KG1 (cell line): ENCODE results near the gene AWAT1.
"Not testable (repeated sequence)": the region's sequence is repeated elsewhere in the genome, so short reads cannot be mapped to it uniquely, and the experiment has no call there.

Source experiments
- DNase-seq: peaks from one replicate; lab custom pipeline; 2025; lab: John Stamatoyannopoulos, UW

The AWAT1 gene

DNA sequence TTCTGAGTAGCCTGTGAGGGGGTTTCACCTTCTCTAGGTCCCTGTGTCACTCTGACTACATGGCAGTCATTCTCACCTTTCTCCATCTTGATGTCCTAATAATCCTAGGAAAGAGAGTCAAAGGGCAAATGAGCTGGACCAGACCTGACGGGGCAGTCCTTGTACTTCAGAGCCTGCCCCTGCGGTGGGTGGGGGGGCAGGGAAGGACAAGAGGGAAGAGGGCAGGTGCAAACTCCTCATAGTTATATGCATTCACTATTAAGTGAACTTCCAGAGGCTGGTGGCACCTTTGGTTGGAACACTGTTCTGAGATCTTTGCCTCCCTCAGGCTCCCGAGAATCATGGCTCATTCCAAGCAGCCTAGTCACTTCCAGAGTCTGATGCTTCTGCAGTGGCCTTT is at the start of gene AWAT1:
Gene AWAT1, plus strand, starts transcription at position 301 of the 400 bp plus-strand sequence. Its CDS starts 41 bp downstream, at position 342.
- DNase-seq = no peak

DNA sequence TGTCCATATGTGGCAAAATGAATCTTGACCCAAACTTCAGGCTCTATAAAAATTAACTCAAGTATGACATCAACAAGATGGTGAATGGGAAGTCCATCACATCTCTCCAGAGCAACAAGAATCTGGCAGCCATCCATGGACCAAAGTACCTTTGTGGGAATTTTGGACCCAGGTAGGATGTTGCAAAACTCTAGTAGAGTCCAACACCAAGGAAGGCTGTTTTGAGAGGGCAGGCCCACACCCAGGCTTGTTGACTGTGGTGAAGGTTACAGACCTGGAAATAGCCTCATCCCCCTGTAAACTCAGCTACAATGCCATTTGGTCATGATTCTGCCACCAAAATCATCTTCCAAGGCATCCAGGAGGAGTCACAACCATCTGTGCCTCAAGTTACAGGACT is 44.2 kb upstream of the AWAT1 start:
- no peak for DNase-seq

DNA sequence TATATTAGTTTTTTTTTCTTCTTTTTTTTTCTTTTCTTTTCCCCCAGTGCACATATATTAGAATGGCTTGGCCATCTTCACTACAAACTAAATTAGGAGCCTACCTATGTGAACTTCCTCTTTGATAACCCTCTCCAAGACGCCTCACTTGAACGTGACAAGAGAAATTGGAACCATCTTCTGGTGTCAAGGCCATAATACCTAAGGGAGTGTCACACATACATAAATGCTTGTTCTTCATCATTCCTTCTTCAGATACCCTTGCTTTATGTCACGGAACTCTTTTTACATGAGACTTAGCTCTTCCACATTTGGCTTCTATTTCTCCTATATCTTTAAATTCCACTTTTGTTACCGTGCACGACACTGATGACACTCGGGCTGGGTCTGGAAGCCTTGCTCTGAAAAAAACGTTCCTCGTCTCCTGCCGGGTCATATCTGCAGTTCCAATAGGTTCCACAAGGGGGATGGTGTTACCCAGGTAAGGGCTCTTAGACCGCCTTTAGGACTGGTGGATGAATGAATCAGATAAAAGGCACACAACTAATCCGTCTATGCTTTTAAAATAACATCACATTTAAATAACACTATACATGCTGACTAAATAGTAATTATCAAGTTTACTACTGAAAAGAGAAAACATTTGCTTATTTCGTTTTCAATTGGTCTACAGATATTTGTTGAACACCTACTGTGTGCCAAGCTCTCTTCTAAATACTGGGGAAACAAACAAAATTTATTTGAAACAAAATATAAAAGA is 37.3 kb upstream of the AWAT1 start:
- DNase-seq = no peak

DNA sequence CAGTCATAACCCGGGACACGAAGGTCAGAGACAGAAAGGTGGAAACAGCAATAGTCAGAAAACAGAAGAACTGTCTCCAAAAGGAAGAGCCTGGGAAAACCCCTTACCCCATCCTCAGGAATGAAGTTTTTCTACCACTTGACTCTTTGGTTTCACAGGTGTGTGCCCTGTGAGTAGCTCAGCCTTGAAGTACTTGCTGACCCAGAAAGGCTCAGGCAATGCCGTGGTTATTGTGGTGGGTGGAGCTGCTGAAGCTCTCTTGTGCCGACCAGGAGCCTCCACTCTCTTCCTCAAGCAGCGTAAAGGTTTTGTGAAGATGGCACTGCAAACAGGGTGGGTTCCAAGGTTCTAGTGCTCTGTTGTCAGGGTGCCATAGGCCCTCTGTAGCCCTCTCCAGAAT is 32.7 kb upstream of the AWAT1 start:
- DNase-seq = no peak

DNA sequence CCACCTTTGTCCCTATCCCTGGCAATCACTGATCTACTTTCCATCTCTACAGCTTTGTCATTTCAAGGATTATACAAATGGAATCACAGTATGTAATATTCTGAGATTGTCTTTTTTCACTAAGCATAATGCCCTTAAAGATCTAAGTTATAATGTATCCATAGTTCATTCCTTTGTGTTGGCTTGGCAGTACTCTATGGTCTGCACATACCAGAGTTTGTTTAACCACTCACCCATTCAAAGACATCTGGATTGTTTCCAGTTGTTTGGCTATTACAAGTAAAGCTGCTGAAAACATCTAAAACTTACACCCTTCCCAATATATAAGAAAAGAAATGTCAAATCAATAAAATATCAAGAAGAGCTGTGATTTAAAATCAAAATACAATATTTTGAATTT is 26.0 kb upstream of the AWAT1 start:
- DNase-seq = no peak

DNA sequence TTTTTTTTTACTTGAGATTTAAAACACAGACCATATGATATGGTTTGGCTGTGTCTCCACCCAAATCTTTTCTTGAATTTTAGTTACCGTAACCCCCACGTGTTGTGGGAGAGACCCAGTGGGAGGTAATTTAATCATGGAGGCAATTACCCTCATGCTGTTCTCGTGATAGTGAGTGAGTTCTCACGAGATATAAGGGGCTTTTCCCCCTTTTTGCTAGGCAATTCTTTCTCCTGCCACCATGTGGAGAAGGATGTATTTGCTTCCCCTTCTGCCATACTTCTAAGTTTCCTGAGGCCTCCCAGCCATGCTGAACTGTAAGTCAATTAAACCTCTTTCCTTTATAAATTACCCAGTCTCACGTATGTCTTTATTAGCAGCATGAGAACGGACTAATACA is 24.9 kb upstream of the AWAT1 start:
- not testable (repeated sequence) for DNase-seq

DNA sequence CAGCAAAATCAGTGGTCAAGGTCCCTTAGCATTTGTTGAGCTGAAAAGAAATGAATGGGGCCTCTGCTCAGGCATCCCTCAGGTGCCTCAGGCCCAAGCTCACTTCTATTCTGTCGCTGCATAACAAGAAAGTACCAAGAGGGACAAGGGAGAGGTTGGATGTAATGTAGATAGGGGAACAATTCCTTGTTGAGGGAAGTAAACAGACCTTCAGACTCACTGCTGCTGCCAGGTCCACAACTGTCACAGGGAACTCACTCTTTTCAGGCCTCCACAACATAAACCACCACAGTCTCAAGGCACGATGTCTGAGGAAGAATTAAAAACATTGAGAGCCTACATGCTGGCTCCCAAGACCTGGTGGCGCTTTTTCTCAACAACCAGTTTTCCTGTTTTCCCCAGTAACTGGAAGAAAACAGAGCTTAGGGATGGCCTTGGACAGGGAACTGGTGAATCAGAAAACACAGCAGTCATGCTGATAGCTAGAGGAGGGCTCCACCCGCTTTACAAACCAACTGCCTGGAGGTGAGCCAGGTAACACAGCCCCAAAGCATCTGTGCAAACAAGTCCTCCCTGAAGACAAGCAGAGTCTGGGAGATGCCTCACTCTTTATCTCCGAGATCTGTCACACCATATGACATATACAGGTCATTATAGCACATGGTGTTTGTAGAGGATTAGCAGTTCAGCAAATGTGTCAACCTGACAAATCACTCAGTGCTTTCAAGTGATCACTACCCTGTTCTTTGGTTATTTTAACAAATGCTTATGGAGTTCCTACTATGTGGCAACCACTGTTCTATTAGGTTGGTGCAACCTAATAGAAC is 14.3 kb upstream of the AWAT1 start:
- DNase-seq = no peak

DNA sequence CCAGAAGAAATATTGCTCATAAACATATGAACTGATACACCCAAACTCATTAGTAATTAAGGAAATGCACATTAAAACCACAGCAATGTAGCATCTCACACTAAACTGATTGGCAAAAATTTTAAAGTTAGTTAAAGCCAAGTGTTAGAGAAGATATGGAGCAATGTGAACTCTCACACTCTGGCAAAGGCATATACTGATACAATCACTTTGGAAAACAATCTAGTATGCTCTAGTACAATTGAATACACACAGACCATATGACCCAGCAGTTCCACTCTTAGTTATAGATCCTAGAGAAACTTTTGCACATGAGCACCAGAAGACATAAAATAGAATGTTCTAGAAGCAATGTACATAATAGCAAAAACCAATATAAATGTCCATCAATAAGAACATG is 8.4 kb upstream of the AWAT1 start:
- DNase-seq = no peak

DNA sequence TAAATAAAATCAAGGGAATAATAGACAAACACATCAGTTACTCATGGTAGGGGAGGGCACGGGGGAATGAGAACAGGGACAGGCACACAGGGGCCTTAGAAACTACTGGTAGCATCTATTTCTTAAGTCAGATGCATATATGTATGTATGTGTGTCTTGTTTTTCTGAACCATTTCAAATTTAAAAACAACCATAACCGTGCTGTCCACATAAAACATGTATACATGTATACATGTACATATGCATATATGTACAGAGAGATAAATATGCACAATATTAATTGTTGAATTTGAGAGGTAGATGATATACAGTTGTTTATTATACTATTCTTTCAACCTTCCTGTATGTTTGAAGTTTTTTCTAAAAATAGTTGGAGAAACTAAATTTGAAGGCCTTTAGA is 7.8 kb upstream of the AWAT1 start:
- no peak for DNase-seq

DNA sequence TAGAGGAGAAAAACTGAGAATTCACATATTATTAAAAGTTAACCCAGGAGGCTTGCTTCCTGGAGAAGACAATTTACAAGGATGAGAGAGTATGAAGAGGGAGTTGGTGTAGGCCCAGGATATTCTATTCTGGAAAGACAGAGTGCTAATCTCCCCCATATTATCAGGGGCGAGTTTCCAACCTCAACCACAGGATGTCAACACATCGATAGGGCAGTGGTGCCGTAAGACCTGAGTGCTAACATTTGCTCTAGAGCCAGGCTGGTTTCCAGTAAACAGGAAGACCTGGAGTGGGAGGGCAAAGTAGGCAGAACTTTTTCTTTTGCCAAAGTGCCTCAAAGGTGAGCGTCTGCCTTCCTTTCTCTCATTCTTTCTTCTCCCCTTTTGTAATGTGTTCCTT is 2.8 kb upstream of the AWAT1 start:
- no peak for DNase-seq

DNA sequence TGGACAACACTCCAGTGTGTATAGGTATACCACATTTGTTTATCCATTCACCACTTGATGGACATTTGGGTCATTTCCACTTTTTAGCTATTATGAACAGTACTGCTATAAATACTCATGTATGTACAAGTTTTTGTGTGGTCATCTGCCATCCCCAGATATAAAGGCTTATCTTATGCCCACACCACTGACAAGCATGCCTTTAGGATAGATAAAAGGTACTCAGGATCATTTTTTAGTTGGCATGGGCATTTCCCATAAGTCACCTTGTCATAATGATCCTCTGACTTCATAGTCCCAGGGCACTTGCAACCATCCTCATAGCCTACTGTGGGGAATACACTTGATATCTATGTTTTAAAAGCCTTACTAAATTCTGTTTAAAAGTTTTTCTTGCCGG is 6.3 kb downstream of the AWAT1 start:
- no peak for DNase-seq

DNA sequence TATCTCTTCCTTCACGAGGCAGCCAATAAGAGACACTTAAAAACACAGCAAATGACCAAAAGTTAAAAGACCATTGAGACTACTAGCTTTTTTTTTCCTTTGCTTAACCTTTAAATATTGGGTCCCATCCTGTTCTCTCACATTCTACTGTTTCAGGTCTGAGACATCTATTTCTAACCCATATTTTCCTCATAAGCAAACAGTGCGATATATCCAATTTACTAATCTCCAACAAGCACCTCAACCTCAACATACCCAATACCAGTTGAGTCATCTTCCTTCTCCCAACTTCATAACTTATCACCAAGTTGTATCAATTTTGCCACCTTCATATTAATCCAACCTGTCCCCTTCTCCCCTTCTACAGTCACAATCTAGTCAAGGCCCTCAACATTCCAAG is 7.0 kb downstream of the AWAT1 start:
- DNase-seq = no peak

DNA sequence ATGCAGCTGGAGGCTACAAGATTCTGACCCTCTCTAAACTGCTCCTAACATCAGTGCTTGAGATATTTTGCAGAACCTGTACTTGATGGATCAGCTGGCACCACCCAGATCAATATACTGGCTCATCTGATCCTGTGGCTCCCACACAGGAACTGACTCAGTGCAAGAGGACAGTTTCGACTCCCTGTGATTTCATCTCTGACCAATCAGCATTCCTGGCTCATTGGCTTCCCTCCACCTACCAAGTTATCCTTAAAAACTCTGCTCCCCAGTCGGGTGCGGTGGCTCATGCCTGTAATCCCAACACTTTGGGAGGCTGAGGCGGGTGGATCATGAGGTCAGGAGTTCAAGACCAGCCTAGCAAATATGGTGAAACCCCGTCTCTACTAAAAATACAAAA is 9.1 kb downstream of the AWAT1 start:
- DNase-seq = not testable (repeated sequence)

DNA sequence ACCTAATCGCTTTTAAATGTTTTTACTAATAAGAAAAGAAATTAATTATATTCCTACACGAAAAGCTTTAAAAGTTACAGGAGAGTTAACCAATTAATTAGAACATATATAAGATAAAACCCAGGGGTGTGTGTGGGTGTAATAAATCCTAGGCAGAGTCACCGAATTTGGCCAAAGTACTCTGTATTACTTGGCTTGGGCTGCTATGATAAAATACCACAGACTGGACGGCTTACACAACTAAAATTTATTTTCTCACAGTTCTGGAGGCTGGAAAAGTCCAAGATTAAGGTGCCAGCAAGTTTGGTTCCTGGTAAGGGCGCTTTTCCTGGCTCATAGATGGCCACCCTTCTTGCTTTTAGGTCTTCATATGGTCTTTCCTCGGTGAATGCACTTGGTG is 10.4 kb downstream of the AWAT1 start:
- DNase-seq = no peak

DNA sequence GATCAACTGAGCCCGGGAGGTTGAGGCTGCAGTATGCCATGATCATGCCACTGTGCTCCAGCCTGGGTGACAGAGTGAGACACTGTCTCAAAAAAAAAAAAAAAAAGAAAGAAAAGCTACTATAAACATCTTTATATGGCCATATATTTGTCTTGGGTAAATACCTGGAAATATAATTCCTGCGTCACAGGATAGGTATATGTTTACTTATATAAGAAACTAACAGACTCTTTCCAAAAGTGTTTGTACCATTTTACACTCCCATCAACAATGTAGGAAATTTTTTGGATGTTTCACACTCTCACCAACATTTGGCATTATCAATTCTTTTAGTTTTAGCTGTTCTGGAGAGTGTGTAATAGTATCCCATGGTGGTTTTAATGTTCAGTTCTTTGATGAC is 12.8 kb downstream of the AWAT1 start:
- DNase-seq = no peak

DNA sequence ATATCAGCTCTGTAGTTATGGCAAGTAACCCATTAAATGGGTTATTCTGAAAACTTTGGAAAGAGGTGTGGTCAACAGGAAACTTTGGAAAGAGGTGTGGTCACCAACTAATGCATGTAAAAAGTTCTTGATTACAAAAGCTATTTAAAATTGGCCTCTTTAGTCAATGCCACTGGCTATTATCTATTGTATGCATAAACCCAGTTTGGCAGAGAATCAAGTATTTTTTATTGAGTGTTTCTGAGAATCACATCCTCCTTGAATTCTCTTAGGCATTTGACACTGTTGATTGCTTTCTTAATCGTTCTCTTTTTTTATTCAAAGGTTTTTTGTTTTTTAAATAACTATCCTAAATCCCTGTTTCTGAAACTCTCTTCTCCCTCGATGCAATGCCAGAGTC is 18.0 kb downstream of the AWAT1 start:
- DNase-seq = no peak

DNA sequence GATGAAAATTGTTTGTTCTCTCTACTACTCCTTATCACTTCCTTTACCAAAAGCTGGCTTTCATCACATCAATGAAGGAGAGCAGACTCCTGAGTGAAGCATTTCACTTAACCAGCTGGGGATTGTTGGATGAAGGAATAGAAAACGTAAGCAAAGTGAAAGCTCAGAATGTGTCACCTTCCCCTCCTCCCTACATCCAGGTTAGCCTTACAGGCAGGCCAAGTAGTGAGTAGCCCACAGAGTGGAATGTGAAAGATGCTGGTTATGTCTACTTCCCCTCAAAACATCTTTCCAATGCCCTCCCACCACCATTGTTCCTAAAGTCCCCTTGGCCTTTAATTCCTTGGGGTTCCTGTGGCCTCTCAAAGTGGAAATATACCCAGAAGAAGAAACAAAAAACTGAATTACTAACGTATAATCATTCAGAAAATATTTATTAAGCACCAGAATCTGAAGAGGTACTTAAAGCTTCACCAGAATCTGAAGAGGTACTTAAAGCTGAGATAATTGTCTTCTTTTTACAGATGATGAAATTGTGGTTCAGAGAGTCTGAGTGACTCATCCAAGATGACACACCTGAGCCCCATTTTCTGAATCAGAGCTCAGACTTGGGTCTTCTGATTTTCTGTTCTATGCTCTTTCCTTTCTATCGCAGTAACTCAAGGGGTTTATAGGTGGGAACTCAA is 19.1 kb downstream of the AWAT1 start:
- no peak for DNase-seq

DNA sequence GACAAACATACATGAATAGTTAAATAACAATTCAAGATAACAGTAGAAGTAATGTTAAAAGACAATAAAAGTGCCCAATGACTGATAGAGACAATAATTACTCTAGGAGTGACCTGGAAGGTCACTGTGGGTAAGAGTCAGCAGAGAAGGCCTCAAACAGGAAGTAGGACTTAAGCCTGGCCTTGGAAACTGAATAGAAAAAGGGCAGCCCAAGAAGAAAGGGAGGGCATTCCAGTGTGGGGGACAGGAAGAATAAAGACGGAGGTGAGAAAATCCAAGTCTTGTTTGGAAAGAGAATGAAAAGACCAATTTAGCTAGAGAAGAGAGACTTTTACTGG is 19.6 kb downstream of the AWAT1 start:
- no peak for DNase-seq

DNA sequence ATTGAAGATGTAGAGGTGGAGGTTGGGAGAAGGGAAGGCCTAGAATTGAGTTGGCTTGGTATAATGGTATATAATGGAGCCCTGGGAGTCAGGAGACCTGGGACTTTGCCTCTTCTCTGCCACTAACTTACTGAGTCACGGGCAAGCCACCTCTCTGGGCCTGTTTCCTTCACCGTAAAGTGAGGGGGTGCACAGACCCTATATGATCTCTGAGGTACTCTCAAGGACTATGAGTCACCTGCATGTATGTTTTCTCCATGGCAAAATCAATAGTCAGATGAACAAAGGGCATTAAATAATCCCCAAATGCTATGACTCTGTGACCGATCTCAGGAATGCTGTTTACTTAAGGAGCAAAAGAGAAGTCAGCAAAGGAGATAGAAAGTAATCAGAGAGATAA is 20.5 kb downstream of the AWAT1 start:
- no peak for DNase-seq

DNA sequence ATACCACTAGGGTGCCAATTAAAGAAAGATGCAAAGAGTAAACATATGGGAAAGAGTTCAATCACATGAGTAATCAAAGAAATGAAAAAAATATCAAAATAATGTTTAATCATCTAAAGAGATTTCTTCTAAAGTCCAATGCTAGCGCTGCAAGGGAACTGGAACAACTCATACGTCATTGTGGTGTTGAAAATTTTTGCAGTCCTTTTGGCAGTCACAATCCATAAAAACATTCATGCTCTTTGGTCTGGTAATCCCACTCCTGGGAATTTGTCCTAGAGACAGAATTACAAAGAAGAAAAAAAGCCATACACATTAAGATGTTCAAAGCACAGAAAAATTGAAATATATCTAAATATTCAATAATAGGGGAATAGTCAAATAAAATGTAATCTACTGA is 21.0 kb downstream of the AWAT1 start:
- DNase-seq = no peak

DNA sequence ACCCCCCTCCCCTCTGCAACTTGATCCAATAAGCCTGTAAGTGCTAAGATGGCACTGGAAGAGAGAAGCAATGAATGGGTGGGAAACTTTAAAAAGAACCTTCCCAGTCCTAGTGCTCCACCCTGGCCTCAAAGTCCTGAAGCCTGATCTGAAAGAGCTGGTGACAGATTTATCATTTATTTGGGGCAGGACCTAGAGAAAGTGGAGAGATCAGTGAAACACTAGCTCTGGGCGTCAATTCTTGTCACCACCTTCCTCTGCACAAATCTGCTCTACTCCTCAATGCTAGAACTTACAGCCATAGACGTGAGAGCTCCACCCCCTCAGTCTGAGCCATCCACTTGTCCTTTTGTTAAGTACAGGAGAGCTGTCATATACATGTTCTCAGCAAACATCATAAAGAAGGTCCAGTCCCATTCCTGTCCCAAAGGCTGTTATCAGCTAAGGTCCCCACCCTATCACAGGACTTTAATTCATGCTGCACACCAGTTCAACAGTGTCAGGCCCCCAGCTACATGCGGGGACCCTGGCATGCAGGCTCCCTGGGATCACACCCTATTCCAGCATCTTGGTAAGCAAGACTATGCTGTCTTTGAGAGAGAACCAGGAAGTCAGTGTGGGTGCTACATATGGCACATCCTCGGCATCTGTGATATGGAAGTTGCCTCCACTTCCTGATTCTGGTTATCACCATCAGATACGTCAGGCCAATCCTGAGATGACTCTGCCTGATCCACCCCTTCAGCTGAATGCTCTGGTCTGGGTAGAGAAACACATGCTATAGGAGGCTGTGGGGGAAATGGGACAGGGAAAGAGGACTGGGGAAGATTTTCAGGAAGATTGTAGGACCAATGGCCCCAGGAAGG is 23.2 kb downstream of the AWAT1 start:
- DNase-seq = no peak

DNA sequence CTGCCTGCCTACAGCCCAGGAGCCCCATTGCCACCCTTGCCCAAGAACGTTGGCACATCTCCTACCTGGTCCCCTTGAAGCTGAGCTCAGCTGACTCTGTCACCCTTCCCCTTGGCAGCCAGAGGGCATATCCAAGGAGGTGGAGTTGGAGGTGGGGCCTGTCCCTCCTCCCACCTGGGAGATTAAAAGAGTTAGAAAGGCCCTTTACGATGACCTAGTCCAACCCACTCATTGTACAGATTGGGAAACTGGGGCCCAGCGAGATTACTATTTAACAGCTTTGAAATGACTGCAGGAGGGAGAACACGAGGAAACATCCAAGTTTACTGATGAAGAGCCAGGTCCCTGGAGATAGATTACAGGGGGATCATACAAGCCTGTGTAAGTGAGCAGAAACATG is 25.6 kb downstream of the AWAT1 start, which contains the start of gene P2RY4:
Gene P2RY4, minus strand, starts transcription at position 101 of the 400 bp plus-strand sequence. CDS start 580 bp downstream, outside the sequence.
- no peak for DNase-seq
